GM18867 (cell line): ENCODE data around the gene LIPA.
"Not testable (repeated sequence)": the region's sequence is repeated elsewhere in the genome, so short reads cannot be mapped to it uniquely, and the experiment has no call there.

Experiments used
- ATAC-seq: cut with Tn5 transposase; IDR thresholded peaks from one replicate; pipeline ENCODE4 v1.9.1; 2021; ENCODE audit warnings: mild to moderate bottlenecking, moderate library complexity; ENCODE audit not compliant: unreplicated experiment

Gene LIPA

GRCh38 chr10:89271532-89271931 is 20.0 kb upstream of the LIPA start:
- no peak for ATAC-seq

DNA sequence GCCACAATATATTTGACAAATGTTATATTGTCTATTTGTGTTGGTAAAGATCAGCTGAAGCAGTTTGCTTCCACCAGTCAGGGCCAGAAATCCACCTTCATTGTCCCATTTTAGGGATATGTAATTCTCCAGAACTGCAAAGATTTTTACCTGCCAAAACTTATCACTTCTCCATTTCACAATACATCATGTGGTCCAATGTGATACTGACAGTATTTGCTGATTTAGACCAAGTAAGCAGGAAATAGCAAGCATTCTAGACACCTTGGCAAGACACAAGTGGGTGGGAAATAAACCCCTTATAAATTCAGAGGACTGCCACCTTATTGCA is 18.5 kb upstream of the LIPA start:
- ATAC-seq: no peak

DNA sequence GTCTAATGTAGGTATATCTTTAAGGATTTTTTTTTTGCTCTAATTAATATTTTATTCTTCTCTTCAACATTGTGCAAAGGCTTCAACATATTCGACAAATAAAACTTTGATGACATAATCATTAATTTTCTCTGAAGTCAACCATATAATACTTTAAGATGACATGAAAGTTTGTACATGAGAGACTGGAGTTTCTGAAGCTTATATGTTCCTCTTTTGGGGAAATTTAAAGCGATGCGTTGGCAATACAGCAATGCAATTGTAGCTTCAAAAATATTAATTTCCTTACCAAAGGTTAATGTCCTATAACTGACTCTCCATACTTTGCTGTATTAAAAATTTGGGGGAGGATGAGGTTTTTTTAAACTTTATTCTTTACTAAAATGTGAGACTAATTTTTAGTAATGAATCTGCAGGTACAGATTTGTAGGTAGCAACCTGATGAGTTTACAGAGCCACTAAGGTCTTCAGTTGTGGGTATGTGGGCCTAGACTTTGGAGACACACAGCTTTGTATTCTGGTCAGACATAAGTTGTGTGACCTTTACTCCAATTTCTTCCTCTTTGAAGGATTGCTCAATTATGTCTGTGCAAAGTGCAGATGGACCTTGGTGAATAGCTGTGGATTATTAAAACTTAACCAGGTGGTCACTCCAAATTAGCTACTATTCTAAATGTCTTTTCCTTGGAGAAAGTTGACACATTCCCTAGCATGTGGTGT is 18.0 kb upstream of the LIPA start:
- ATAC-seq: no peak

GRCh38 chr10:89266721-89267453 is 15.3 kb upstream of the LIPA start:
- no peak for ATAC-seq

- no peak for ATAC-seq
Observed at GRCh38 chr10:89263531-89263930, 12.0 kb upstream of the LIPA start.

- ATAC-seq: no peak
Observed at GRCh38 chr10:89263091-89263490, 11.5 kb upstream of the LIPA start.

DNA sequence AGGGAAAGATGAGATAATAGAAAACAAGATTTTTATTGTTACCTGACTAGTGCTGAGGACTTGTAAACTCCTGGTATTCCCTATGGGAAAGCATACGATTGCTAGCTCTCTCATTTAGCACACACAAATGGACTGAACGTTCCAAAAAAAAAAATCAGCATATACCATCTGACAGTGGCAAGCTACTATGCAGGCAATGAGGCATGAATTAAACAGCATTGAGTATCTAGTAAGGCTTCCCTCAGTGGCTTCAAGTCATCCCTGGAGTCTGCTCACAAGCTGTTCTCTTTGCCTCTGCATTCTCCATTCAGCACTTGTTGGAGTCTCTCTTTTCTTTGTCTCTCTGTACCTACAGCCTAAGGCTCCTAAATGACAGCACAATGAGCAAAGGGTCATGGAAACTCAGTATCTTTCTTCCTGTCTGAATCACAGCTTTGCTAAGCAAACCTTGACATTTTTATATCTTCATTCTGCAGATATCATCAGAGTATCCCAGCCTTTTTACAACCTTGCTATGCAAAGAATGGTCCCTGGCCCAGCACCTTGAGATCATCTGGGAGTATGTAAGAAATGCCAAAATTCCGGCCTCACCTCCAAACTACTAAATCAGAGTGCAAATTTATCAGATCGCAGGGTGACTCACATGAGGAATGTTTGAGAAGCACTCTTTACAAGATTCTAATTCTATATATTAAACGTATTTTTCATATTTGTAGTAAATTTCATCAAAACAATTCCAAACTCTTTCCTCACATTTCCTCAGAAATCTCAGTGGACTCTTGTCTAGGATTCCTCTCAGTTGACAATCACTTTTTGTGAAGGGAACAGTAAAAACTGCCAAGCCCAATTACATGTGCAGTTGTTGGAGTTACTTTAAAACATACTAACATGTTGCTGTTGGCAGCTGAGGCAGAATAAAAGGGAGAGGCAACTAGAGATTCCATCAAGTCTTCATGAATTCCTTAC is 10.8 kb upstream of the LIPA start:
- no peak for ATAC-seq

DNA sequence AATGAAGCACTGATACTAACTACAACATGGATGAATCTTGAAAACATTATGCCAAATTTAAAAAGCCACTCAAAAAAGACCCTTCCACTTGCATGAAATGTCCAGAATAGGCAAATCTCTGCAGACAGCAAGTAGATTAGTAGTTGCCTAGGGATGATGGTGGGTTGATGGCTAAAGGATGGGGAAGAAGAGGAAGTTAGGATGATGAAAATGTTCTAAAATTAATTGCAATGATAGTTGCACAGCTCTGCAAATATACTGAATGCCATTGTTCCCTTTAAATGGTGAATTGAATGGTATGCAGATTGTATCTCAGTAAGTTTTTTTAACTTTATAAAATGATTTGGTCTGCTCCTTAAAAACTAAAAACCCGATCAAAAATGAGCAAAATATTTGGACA is 7.3 kb upstream of the LIPA start:
- no peak for ATAC-seq

- ATAC-seq: no peak
Observed at GRCh38 chr10:89257581-89257980, 6.0 kb upstream of the LIPA start.

GRCh38 chr10:89256962-89257361 is 5.4 kb upstream of the LIPA start:
- ATAC-seq: no peak

DNA sequence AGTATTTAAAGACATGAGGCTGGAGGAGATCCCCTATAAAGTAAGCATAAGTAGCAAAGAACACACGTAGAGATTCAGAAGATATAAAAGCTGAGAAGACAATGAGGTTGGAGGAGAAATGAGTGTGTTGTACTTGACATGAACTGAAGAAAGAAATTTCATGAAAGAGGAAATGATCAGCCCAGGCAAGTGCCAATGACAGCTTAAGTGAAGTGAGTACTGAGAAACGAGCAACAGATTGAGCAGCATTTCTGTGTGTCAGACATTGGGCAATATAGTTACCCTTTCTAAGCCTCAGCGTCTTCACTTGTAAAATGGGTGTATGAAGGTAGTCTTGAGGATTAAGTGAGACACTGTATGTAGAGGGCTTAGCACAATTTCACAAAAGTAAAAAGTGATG is 4.8 kb upstream of the LIPA start:
- ATAC-seq: no peak

DNA sequence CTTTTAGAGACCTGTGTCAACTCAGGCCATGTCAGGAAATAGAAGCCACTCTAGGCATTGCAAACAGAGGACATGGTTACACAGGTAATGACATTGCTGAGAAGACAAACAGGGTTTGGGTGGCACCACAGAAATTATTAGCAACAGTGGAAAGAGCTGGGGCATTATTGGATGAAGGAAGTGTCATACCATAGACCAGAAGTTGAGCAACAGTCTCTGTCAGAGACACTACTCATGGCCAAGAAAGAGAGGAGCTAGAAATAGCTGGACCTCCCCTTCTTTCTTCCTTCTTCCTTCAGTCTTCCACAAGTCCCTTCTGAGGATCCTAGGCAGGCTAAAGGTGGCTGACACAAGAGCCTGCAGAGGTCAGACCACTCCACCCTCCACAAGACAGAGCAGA is 4.2 kb upstream of the LIPA start:
- no peak for ATAC-seq

DNA sequence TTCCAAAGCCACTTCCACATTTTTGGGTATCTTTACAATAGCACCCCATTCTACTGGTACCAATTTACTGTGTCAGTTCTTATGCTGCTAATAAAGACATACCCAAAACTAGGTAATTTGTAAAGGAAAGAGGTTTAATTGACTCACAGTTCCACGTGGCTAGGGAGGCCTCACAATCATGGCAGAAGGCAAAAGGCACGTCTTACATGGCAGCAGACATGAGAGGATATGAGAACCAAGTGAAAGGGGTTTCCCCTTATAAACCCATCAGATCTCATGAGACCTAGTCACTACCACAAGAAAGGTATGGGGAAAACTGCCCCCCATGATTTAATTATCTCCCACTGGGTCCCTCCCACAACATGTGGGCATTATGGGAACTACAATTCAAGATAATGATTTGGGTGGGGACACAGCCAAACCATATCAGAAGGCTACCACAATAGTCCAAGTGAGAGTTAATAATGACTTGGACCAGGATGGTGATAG is 3.6 kb upstream of the LIPA start:
- ATAC-seq: not testable (repeated sequence)

- ATAC-seq: no peak
Observed at GRCh38 chr10:89252225-89252585, 630 bp upstream of the LIPA start.

DNA sequence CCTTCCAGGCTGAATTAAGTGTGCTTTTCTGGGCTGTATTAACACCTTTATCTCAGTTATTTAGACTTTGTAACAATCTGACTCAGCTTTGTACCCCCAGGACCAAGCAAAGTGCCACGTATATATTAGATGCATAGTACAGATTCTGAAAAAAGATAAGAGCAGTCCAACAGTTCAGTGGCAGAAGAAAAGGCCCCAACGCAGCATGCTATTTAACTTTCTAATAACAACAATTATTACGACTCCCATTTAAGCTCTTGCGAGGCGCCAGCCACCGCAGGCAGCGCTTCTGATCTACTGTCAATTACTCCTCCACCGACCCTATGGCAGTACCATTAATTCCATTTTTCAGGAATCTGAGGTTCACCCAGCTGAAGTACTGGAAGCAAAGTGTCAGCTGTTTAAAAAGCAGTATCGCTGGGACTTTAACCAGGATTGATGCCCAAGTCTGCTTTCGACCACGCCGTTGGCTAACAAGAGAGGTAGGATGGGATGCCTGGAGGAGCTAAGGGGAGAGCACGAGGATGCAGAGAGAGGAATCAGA is 638 bp downstream of the LIPA start:
- ATAC-seq: no peak

GRCh38 chr10:89248990-89249389 is 2.6 kb downstream of the LIPA start:
- ATAC-seq: no peak

- ATAC-seq: not testable (repeated sequence)
Observed at GRCh38 chr10:89247623-89248022, 4.0 kb downstream of the LIPA start.

- peak; percentile 57 for ATAC-seq
Observed at GRCh38 chr10:89245802-89246201, 5.8 kb downstream of the LIPA start.

- ATAC-seq: peak; percentile 33
Observed at GRCh38 chr10:89242840-89243568, 8.6 kb downstream of the LIPA start.

- ATAC-seq: no peak
Observed at GRCh38 chr10:89242345-89242684, 9.3 kb downstream of the LIPA start.
